ENCODE data around the gene ZBTB16. TPM values are rescaled to one million over a fixed set of nuclear protein-coding genes. Genes with fewer than 3 reads are reported as not detected.

Gene ZBTB16
- total and polyA plus RNA-seq, 2 of the 13 experiments (the other 11 are each of a cell fraction or from before 2014, with no cell fraction given), result not detected

- TF ChIP-seq CREB1 (IDR thresholded peaks at IDR 0.05), result no peak
- no peak for TF ChIP-seq CREB1 (CRISPR knock-in tag; IDR thresholded peaks at IDR 0.05)
- TF ChIP-seq NAIF1 (CRISPR knock-in tag; IDR thresholded peaks at IDR 0.05; ENCODE audit: borderline replicate concordance), result no peak
These were observed 42.5 kb upstream of the ZBTB16 start (continued) for GRCh38 chr11:114016986-114017385.

GRCh38 chr11:114017723-114018122 is 41.8 kb upstream of the ZBTB16 start:
- H3K9me3 ChIP-seq (ENCODE audit: low read length), result no peaks in the 10 kb centered on the region
- intact Hi-C loops (cut with micrococcal nuclease; ENCODE audit: unreplicated experiment) (no loop called here), in situ Hi-C loops (cut with HindIII; ENCODE audit: extremely low pct_ligation_motif_present, low pct_unique_long_range_greater_than_20kb) (no loop called here)
- H3K4me1 ChIP-seq (ENCODE audit: insufficient read depth, low read length), result no peaks in the 10 kb centered on the region
- H3K9ac ChIP-seq (ENCODE audit: insufficient read depth, low read depth, low read length), result no peak overlapping the region
- DNase-seq (ENCODE audit: low spot score) (no peak), ATAC-seq (no peak), FAIRE-seq (no peak)
- H3K27ac ChIP-seq (ENCODE audit: extremely low read length, insufficient read depth, low read length), result no peak overlapping the region
- CTCF ChIA-PET (ENCODE audit: low intra/inter-chr PET ratio, low total read pairs), result no interaction called here
- no peaks in the 10 kb centered on the region for H4K20me1 ChIP-seq (ENCODE audit: insufficient read depth, low read length)
- no peaks in the 10 kb centered on the region; a peak in 1 of 5 replicates for H3K27me3 ChIP-seq (ENCODE audit: control insufficient read depth in 1 of 2, insufficient read depth in 2 of 2, low read length in 2 of 2)
- TF ChIP-seq ZBTB44 (CRISPR knock-in tag; IDR thresholded peaks at IDR 0.05) (no peak), NCOA2 (CRISPR knock-in tag; IDR thresholded peaks at IDR 0.05) (no peak), FOXM1 (CRISPR knock-in tag; IDR thresholded peaks at IDR 0.05) (no peak), BRCA1 (CRISPR knock-in tag; IDR thresholded peaks at IDR 0.05) (no peak), ZNF549 (CRISPR knock-in tag; IDR thresholded peaks at IDR 0.05) (no peak)
- H3K79me2 ChIP-seq (ENCODE audit: insufficient read depth, low read length), result no peaks in the 10 kb centered on the region
- H3K36me3 ChIP-seq (replicated peaks in 1 of 2; ENCODE audit: control insufficient read depth in 1 of 2, insufficient read depth in 2 of 2, low read length in 2 of 2), result no peaks in the 10 kb centered on the region
- no TSS peak for BruUV-seq (replicated peaks)
- POLR2A ChIA-PET, result no interaction called here
- no peak overlapping the region for H3K4me2 ChIP-seq (ENCODE audit: low read depth, low read length)
- H3K4me3 ChIP-seq (replicated peaks in 1 of 3; ENCODE audit: insufficient read depth in 1 of 3, low read depth in 2 of 3, low read length in 3 of 3), result no peak overlapping the region
- WGBS (ENCODE audit: low lambda C conversion rate), result 33% methylated on average over 2 of the region's 2 CpGs
- H2AFZ ChIP-seq (ENCODE audit: low read length), result no peak overlapping the region

All from HepG2 (cell line).